ENCODE measurements around the gene ZNF354C. TPM values are rescaled to one million over a fixed set of nuclear protein-coding genes. Genes with fewer than 3 reads are reported as not detected.

ZNF354C gene
- total and polyA plus RNA-seq, 9 of the 15 experiments (the other 6 are each of a cell fraction or from before 2014, with no cell fraction given) = 0.01 to 0.08 (median 0.03) TPM; not detected in 1

DNA sequence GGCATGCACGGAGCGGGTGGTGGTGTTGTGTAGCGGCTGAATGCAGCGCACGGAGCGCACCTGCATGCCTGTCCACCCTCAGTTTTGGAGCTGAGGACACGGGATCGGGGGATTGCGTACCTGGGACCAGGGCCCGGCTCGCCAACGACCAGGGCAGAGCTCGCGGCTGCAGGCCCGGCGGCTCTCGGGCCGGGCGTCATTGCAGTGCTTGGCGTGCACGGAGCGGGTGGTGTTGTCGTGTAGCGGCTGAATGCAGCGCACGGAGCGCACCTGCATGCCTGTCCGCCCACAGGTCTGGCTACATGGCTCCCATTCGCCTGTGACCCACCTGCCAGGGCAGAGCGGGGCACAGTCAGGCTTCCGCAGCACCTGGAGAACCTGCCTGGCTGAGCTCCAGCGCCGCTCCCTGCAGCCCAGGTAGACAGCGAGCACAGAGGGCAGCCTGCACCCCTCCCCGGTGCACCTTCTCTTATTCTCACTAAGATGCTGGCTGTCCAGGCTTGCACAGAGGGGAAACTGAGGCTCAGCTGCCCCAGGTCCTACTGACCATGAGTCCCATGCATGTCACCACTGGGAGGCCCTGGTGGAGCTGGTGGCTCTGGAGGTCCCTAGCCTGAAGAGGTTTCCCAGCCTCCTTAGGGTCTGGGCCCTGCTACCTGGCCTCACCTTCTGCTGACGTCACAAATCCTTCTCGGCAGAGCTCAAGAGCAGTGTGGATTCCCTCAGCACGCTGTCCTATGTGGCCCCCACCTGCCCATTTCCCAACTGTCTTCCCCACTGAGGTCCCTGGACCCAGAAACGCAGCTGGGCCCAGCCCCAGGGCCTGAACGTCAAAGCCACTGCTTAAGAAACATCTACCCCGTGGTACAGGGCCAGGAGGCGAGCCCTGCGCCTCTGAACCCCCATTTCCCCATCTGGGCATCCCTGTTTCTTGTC is 64.9 kb downstream of the ZNF354C start:
- WGBS (ENCODE audit: insufficient coverage, low coverage, missing lambda C conversion rate) = 1% methylated on average over 33 of the region's 43 CpGs
- ChIA-PET POLR2A (interaction anchor here (0.6 kb wide), 2 partner anchors 69 to 914 kb away, joined by 3 read pairs; no protein-coding TSS in a partner anchor), CTCF (ENCODE audit: low intra/inter-chr PET ratio) (interaction anchor here (0.5 kb wide), 1 partner anchor 77 kb away, joined by 3 read pairs; no protein-coding TSS in a partner anchor)
- no peak overlapping the region for H3K4me2 ChIP-seq (ENCODE audit: insufficient read depth, low read length)
- H3K4me3 ChIP-seq = no peak overlapping the region
- DNase-seq (ENCODE audit: extremely low read depth in 1 of 4, low spot score in 3 of 4) = no peak
- no peak overlapping the region for H2AFZ ChIP-seq (ENCODE audit: low read depth, low read length)
- in situ Hi-C loops (cut with MboI) = no loop called here
- no TSS peak for BruUV-seq (replicated peaks)
- H3K9me3 ChIP-seq (replicated peaks; ENCODE audit: control insufficient read depth, insufficient read depth, low read depth, low read length) = no peaks in the 10 kb centered on the region
- H3K79me2 ChIP-seq (ENCODE audit: control insufficient read depth, insufficient read depth, low read length) = no peaks in the 10 kb centered on the region
- peaks cover 0 to 7% of the 10 kb centered on the region in 2 experiments; a peak in 1 of 5 replicates for H3K4me1 ChIP-seq (replicated peaks in 1 of 2; ENCODE audit: control insufficient read depth in 2 of 2, insufficient read depth in 2 of 2, low read length in 2 of 2)
- no peak overlapping the region for H3K9ac ChIP-seq (ENCODE audit: insufficient read depth in 1 of 2, low read depth in 2 of 2, low read length in 2 of 2)
- FAIRE-seq = no peak
- no peaks in the 10 kb centered on the region for H4K20me1 ChIP-seq (replicated peaks; ENCODE audit: control insufficient read depth, insufficient read depth, low read length)
- ATAC-seq = no peak
- TF ChIP-seq PURB (CRISPR knock-in tag; IDR thresholded peaks at IDR 0.05; ENCODE audit: low read depth) = no peak
- TF ChIP-seq ETV6 (IDR thresholded peaks at IDR 0.05; ENCODE audit: borderline replicate concordance in 1 of 2, low read depth in 2 of 2, low read length in 1 of 2) = no peak
- TF ChIP-seq ETV6 (CRISPR knock-in tag; IDR thresholded peaks at IDR 0.05; ENCODE audit: borderline replicate concordance) = no peak
- no peak for TF ChIP-seq COPS2 (conservative IDR thresholded peaks at IDR 0.05)
- TF ChIP-seq ZNF41 (CRISPR knock-in tag; conservative IDR thresholded peaks at IDR 0.05) = no peak
- TF ChIP-seq CCAR2 (IDR thresholded peaks at IDR 0.05; ENCODE audit: low read depth, low read length) = no peak
- TF ChIP-seq STAG1 (CRISPR knock-in tag; IDR thresholded peaks at IDR 0.05; ENCODE audit: borderline replicate concordance) = no peak
- no peak for TF ChIP-seq RAD51 (IDR thresholded peaks at IDR 0.05; ENCODE audit: borderline replicate concordance, low read depth)
- H3K36me3 ChIP-seq (ENCODE audit: control insufficient read depth, insufficient read depth, low read length) = no peaks in the 10 kb centered on the region
- intact Hi-C loops (cut with micrococcal nuclease) = no loop called here
- H3K27me3 ChIP-seq (ENCODE audit: control insufficient read depth in 2 of 2, insufficient read depth in 2 of 2, low read length in 2 of 2) = peaks cover 0 to 72% of the 10 kb centered on the region in 2 experiments; a peak in 2 of 5 replicates
- no peak overlapping the region for H3K27ac ChIP-seq (ENCODE audit: extremely low read depth, low read depth, low read length)
- H3K9me1 ChIP-seq (ENCODE audit: control insufficient read depth, insufficient read depth, low read length) = no peaks in the 10 kb centered on the region
